Astrocyte (in vitro differentiated cells and primary cell): ENCODE measurements around the gene NME7.

Experiments
- CTCF ChIP-seq: IDR thresholded peaks from 2 replicates; pipeline ENCODE4 v1.5.1; 2011; ENCODE audit warnings: low read depth, mild to moderate bottlenecking, inconsistent platforms, low read length, moderate library complexity; ENCODE audit not compliant: insufficient read depth
- EZH2 ChIP-seq: IDR thresholded peaks from 2 replicates; pipeline ENCODE4 v1.6.1; 2012; ENCODE audit warnings: mild to moderate bottlenecking, low read length, inconsistent platforms; ENCODE audit not compliant: insufficient read depth

- no peak for TF ChIP-seq CTCF
- TF ChIP-seq EZH2 = no peak
Measured at GRCh38 chr1:169312084-169312954, 55.3 kb downstream of the NME7 start.
